Mesendoderm (in vitro differentiated cells): ENCODE measurements around the gene ARFGEF3.

Experiments used
- DNase-seq: peaks from one replicate; pipeline ENCODE4 v3.0.0; 2013
- H2AK5ac ChIP-seq: 2 replicates; pipeline ENCODE4 v1.6.1; 2013; ENCODE audit warnings: low read length, inconsistent platforms
- H2BK120ac ChIP-seq: 2 replicates; pipeline ENCODE4 v1.6.1; 2013; ENCODE audit warnings: low read depth, mild to moderate bottlenecking, low read length, moderate library complexity, mixed read lengths
- H2BK15ac ChIP-seq: replicated peaks from 2 replicates; pipeline ENCODE4 v1.6.1; 2013; ENCODE audit warnings: low read depth, mild to moderate bottlenecking, moderate library complexity
- H2BK5ac ChIP-seq: 2 replicates; pipeline ENCODE4 v1.6.1; 2013; ENCODE audit warnings: low read length, inconsistent platforms
- H3K18ac ChIP-seq: 2 replicates; pipeline ENCODE4 v1.6.1; 2013; ENCODE audit warnings: mild to moderate bottlenecking, low read length, mixed read lengths
- H3K23ac ChIP-seq: one replicate; pipeline ENCODE4 v1.6.1; 2013; ENCODE audit warnings: low read length
- H3K27ac ChIP-seq: 2 replicates; pipeline ENCODE4 v1.5.1; 2013; ENCODE audit warnings: low read depth, mild to moderate bottlenecking, inconsistent platforms, low read length, moderate library complexity
- H3K27me3 ChIP-seq: 2 replicates; pipeline ENCODE4 v1.6.1; 2013; ENCODE audit warnings: low read length, control low read depth, mild to moderate bottlenecking, inconsistent platforms; ENCODE audit not compliant: insufficient read depth, poor library complexity
- H3K36me3 ChIP-seq: 2 replicates; pipeline ENCODE4 v1.6.1; 2013; ENCODE audit warnings: low read length, inconsistent platforms; ENCODE audit not compliant: control insufficient read depth, insufficient read depth
- H3K4ac ChIP-seq: one replicate; pipeline ENCODE4 v1.6.1; 2013; ENCODE audit warnings: low read depth, mild to moderate bottlenecking, low read length, moderate library complexity
- H3K4me1 ChIP-seq: 2 replicates; pipeline ENCODE4 v1.6.1; 2013; ENCODE audit warnings: low read depth, low read length, inconsistent platforms; ENCODE audit not compliant: control insufficient read depth
- H3K4me2 ChIP-seq: 2 replicates; pipeline ENCODE4 v1.6.1; 2013; ENCODE audit warnings: low read length
- H3K4me3 ChIP-seq: 2 replicates; pipeline ENCODE4 v1.5.1; 2013; ENCODE audit warnings: mild to moderate bottlenecking, low read length
- H3K56ac ChIP-seq: one replicate; pipeline ENCODE4 v1.6.1; 2013; ENCODE audit warnings: low read length
- H3K79me1 ChIP-seq: 2 replicates; pipeline ENCODE4 v1.6.1; 2013; ENCODE audit warnings: low read length, inconsistent platforms
- H3K79me2 ChIP-seq: 2 replicates; pipeline ENCODE4 v1.6.1; 2013; ENCODE audit warnings: mild to moderate bottlenecking, low read length; ENCODE audit not compliant: control insufficient read depth, insufficient read depth
- H3K9ac ChIP-seq: 2 replicates; pipeline ENCODE4 v1.6.1; 2013; ENCODE audit warnings: low read length, inconsistent platforms
- H4K5ac ChIP-seq: one replicate; pipeline ENCODE4 v1.6.1; 2013; ENCODE audit warnings: low read length
- H4K8ac ChIP-seq: one replicate; pipeline ENCODE4 v1.6.1; 2013; ENCODE audit warnings: low read depth, mild to moderate bottlenecking, control low read depth, low read length, moderate library complexity
- WGBS: extraction: QIAGEN DNeasy Blood & Tissue Kit; methylation state at CpG from one replicate; pipeline ENCODE4 v1.1.7; 2013; ENCODE audit warnings: low lambda C conversion rate, missing lambda C conversion rate; ENCODE audit not compliant: insufficient coverage; ENCODE audit errors: extremely low coverage; 5-methylcytosine and 5-hydroxymethylcytosine counted together

ARFGEF3 gene

DNA sequence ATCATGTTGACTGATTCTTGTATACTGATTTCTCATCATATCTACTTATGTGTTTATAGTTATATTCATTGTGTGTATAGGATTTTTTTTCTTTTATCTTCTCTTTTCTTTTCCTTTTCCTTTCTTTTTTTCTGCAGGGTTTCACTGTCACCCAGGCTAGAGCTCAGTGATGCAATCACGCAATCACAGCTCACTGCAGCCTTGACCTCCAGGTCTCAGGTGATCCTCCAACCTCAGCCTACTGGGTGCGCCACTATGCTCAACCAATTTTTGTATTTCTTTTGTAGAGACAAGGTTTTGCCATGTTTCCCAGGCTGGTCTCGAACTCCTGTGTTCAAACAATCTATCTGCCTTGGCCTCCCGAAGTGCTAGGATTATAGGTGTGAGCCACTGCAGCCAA is 58.2 kb downstream of the ARFGEF3 start:
- Histone ChIP-seq H4K5ac (no peak overlapping the region), H3K79me2 (no peaks in the 10 kb centered on the region), H4K8ac (no peak overlapping the region), H3K56ac (no peak overlapping the region), H2AK5ac (no peak overlapping the region), H3K79me1 (no peaks in the 10 kb centered on the region), H3K23ac (no peak overlapping the region), H2BK15ac (no peak overlapping the region), H3K18ac (no peak overlapping the region), H3K36me3 (no peaks in the 10 kb centered on the region), H2BK120ac (no peak overlapping the region), H3K4me2 (no peak overlapping the region), H3K27ac (no peak overlapping the region), H3K27me3 (no peaks in the 10 kb centered on the region), H3K4ac (no peak overlapping the region), H3K9ac (no peak overlapping the region), H2BK5ac (no peak overlapping the region), H3K4me3 (no peak overlapping the region), H3K4me1 (no peaks in the 10 kb centered on the region)
- DNase-seq, result no peak
- WGBS, result no CpG with 5 or more reads among the region's 4 CpGs

DNA sequence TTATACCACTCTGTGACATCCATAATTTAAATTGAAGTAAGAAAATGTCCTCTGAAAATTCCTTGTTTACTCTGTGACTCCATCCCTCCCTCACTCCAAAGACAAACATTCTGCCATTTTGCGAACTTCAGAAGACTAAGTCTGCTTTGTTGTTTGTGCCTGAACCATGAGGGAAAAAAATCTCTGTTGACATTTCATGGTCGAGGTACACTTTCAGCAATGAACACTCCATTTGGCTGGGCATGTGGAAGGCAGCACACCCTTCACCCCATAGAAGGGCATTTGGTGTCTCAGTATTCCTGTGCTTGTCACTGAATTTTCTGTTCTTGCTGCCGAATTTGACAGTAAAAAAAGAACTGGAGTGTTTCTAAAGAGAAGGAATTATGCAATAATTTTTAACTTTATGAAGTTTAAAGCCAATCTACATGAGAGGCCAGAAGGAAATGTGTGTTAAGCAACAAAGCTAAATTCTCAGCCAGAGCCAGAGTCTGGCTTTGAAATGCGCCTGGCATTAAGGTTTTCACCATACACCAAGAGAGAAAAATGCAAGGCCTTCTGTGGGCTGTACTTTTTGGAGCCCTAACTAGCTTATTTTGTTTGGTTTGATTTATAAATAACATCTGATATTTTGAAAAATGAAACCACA is 61.3 kb downstream of the ARFGEF3 start:
- WGBS, result no CpG with 5 or more reads among the region's 4 CpGs
- H2AK5ac ChIP-seq, result no peak overlapping the region
- no peaks in the 10 kb centered on the region for H3K79me1 ChIP-seq
- H3K4me2 ChIP-seq, result no peak overlapping the region
- H3K36me3 ChIP-seq, result no peaks in the 10 kb centered on the region
- no peaks in the 10 kb centered on the region for H3K4me1 ChIP-seq
- H2BK120ac ChIP-seq, result no peak overlapping the region
- no peak overlapping the region for H3K4me3 ChIP-seq
- no peak overlapping the region for H3K18ac ChIP-seq
- no peak overlapping the region for H2BK5ac ChIP-seq
- no peak overlapping the region for H3K9ac ChIP-seq
- no peak overlapping the region for H3K4ac ChIP-seq
- H4K8ac ChIP-seq, result no peak overlapping the region
- no peaks in the 10 kb centered on the region for H3K79me2 ChIP-seq
- H2BK15ac ChIP-seq, result no peak overlapping the region
- H4K5ac ChIP-seq, result no peak overlapping the region
- DNase-seq, result no peak
- H3K23ac ChIP-seq, result no peak overlapping the region
- no peaks in the 10 kb centered on the region for H3K27me3 ChIP-seq
- no peak overlapping the region for H3K56ac ChIP-seq
- no peak overlapping the region for H3K27ac ChIP-seq

DNA sequence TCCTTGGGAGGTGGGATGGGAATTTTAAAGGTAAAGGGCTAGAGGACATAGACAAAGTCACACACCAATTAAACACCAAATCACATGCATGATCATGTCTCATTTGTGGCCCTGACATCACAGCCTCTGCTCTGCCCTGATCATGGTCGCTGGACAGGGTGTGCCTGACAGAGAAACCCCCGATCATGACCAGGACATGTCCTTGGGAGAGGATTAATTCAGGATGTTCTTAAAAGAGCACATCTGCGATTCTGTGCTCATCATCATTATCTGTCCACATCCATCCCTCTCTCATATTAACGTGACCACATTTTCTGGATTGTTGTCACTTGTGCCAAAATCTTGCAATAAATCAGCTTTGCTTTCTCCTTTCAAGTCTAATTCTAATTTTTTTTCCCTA is 64.2 kb downstream of the ARFGEF3 start:
- Histone ChIP-seq H3K9ac (no peak overlapping the region), H3K18ac (no peak overlapping the region), H3K79me2 (no peaks in the 10 kb centered on the region), H3K4me3 (no peak overlapping the region), H3K36me3 (no peaks in the 10 kb centered on the region), H2BK5ac (no peak overlapping the region), H3K79me1 (no peaks in the 10 kb centered on the region), H2AK5ac (no peak overlapping the region), H2BK15ac (no peak overlapping the region), H3K27ac (no peak overlapping the region), H4K5ac (no peak overlapping the region), H2BK120ac (no peak overlapping the region), H4K8ac (no peak overlapping the region), H3K4me1 (no peaks in the 10 kb centered on the region), H3K4ac (no peak overlapping the region), H3K27me3 (no peaks in the 10 kb centered on the region), H3K23ac (no peak overlapping the region), H3K4me2 (no peak overlapping the region), H3K56ac (no peak overlapping the region)
- no CpG with 5 or more reads among the region's 4 CpGs for WGBS
- no peak for DNase-seq

DNA sequence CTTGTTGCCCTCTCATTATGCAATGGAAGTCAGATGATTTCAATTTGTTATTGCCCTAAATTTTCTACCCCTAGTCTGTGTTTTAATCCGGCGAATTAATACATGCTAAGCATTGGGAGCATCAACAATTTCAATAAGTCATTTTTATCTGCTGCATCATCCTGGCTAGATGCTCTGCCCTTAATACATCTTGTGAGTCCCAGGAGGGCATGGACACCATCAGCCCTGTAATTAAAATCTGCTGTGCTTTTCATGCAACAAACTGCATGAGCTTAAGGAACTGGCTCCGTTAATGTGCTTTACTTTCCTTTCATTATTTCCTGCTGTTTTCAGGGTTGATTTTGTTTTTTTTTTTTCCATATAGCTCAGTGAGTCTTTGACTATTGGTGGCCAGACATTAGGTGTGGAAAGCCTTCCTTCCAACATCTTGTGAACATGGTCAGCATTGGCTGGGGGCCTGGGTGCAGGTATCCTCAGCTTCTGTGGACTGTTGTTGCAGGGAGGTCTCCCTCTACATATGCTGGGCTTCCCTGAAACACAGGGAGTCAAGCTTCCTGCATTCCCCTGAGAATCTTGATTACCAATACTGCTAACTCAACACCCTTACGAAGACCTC is 65.1 kb downstream of the ARFGEF3 start:
- no peak overlapping the region for H3K56ac ChIP-seq
- no peak overlapping the region for H3K23ac ChIP-seq
- H3K79me1 ChIP-seq, result no peaks in the 10 kb centered on the region
- no peak overlapping the region for H2AK5ac ChIP-seq
- no peak overlapping the region for H3K4me3 ChIP-seq
- H3K4me1 ChIP-seq, result no peaks in the 10 kb centered on the region
- H3K27ac ChIP-seq, result no peak overlapping the region
- H3K27me3 ChIP-seq, result no peaks in the 10 kb centered on the region
- H3K9ac ChIP-seq, result no peak overlapping the region
- H4K8ac ChIP-seq, result no peak overlapping the region
- H3K36me3 ChIP-seq, result no peaks in the 10 kb centered on the region
- no peak overlapping the region for H3K18ac ChIP-seq
- H4K5ac ChIP-seq, result no peak overlapping the region
- no CpG with 5 or more reads among the region's 4 CpGs for WGBS
- H2BK15ac ChIP-seq, result no peak overlapping the region
- no peak overlapping the region for H2BK120ac ChIP-seq
- H3K4ac ChIP-seq, result no peak overlapping the region
- H2BK5ac ChIP-seq, result no peak overlapping the region
- DNase-seq, result no peak
- no peak overlapping the region for H3K4me2 ChIP-seq
- H3K79me2 ChIP-seq, result no peaks in the 10 kb centered on the region

DNA sequence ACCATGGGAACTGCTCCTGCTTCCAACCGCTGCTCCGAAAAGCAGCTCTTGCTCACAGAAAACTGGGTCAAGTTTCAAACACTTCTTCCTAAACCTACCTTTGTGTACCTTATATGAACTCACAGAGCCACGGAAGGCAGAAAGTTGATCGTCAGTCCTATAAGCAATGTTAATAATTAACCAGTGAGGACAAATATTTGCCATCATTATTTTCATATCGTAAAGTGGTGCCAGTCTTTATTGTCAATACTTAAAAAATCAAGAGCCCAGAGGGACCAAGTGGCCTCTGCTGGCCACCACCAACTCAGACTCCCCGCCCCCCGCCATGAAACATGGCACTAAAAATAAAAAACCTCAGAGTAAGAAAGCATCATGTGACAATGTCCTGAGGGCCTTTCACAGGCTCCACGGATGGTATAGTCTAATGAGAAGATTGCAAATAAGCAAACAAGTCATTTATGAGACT is 65.6 kb downstream of the ARFGEF3 start:
- H3K4me1 ChIP-seq, result no peaks in the 10 kb centered on the region
- H2BK120ac ChIP-seq, result no peak overlapping the region
- H3K27me3 ChIP-seq, result no peaks in the 10 kb centered on the region
- H3K4ac ChIP-seq, result no peak overlapping the region
- H4K8ac ChIP-seq, result no peak overlapping the region
- no peak overlapping the region for H3K56ac ChIP-seq
- no peak overlapping the region for H2BK5ac ChIP-seq
- H3K36me3 ChIP-seq, result no peaks in the 10 kb centered on the region
- no peak overlapping the region for H3K4me3 ChIP-seq
- no peak overlapping the region for H2BK15ac ChIP-seq
- no peak overlapping the region for H3K27ac ChIP-seq
- no peak for DNase-seq
- H3K9ac ChIP-seq, result no peak overlapping the region
- WGBS, result no CpG with 5 or more reads among the region's 8 CpGs
- no peak overlapping the region for H3K23ac ChIP-seq
- H3K18ac ChIP-seq, result no peak overlapping the region
- no peaks in the 10 kb centered on the region for H3K79me2 ChIP-seq
- no peak overlapping the region for H2AK5ac ChIP-seq
- no peak overlapping the region for H3K4me2 ChIP-seq
- no peaks in the 10 kb centered on the region for H3K79me1 ChIP-seq
- H4K5ac ChIP-seq, result no peak overlapping the region

DNA sequence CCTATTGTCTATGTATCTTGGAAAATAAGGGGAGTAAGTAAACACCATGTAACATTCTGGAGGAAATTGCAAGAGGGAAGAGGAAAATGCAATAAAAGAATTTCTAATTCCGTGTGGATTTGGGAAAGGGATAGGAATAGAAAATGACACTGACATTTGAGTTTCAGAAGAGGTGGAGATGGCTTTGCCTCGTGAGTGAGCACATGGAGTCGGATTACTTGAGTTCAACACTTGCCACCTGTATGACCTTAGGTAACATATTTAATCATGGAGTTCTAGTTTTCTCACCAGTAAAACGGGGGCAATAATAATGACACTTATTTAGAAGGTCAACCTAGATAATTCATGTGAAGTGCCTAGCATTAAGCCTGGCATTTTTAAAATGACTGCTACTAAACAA is 67.3 kb downstream of the ARFGEF3 start:
- WGBS, result no CpG with 5 or more reads among the region's 4 CpGs
- no peak overlapping the region for H3K27ac ChIP-seq
- no peak overlapping the region for H3K18ac ChIP-seq
- H3K23ac ChIP-seq, result no peak overlapping the region
- H3K4me2 ChIP-seq, result no peak overlapping the region
- DNase-seq, result no peak
- no peaks in the 10 kb centered on the region for H3K27me3 ChIP-seq
- no peak overlapping the region for H2AK5ac ChIP-seq
- H4K8ac ChIP-seq, result no peak overlapping the region
- H2BK5ac ChIP-seq, result no peak overlapping the region
- H3K79me1 ChIP-seq, result no peaks in the 10 kb centered on the region
- H3K79me2 ChIP-seq, result no peaks in the 10 kb centered on the region
- H3K4me1 ChIP-seq, result no peaks in the 10 kb centered on the region
- no peak overlapping the region for H3K4ac ChIP-seq
- H4K5ac ChIP-seq, result no peak overlapping the region
- H3K36me3 ChIP-seq, result no peaks in the 10 kb centered on the region
- H2BK120ac ChIP-seq, result no peak overlapping the region
- no peak overlapping the region for H3K9ac ChIP-seq
- no peak overlapping the region for H3K4me3 ChIP-seq
- H2BK15ac ChIP-seq, result no peak overlapping the region
- H3K56ac ChIP-seq, result no peak overlapping the region
